DMS153 treated with DMSO at 0.1 percent for 48 hours (cell line): ENCODE measurements around the gene TIMM10.

Experiments used
- DNase-seq: peaks from one replicate; lab custom pipeline; 2025; ENCODE audit not compliant: unreplicated experiment; lab: John Stamatoyannopoulos, UW

TIMM10 gene

GRCh38 chr11:57484141-57484710, 46.3 kb downstream of the TIMM10 start:
- no peak for DNase-seq

GRCh38 chr11:57483562-57483918, 47.0 kb downstream of the TIMM10 start:
- no peak for DNase-seq

GRCh38 chr11:57482782-57483561, 47.6 kb downstream of the TIMM10 start:
- DNase-seq: no peak

GRCh38 chr11:57481915-57482781, 48.4 kb downstream of the TIMM10 start:
- DNase-seq: no peak

- no peak for DNase-seq
These were observed 49.2 kb downstream of the TIMM10 start for GRCh38 chr11:57481315-57481714.

- DNase-seq: peak; percentile 60
These were observed 50.0 kb downstream of the TIMM10 start for GRCh38 chr11:57480409-57481137.

- no peak for DNase-seq
These were observed 50.6 kb downstream of the TIMM10 start for GRCh38 chr11:57479911-57480310.

- no peak for DNase-seq
These were observed 51.4 kb downstream of the TIMM10 start for GRCh38 chr11:57479021-57479663.
